Bronchial epithelial cell (primary cell): ENCODE data around the gene BAIAP3. TPM values are rescaled to one million over a fixed set of nuclear protein-coding genes. Genes with fewer than 3 reads are reported as not detected.

Experiments used
- DNase-seq: peaks from one replicate; pipeline ENCODE4 v3.0.0-alpha.2; 2010; ENCODE audit warnings: low read depth
- FAIRE-seq: peaks from 2 replicates; lab custom pipeline; 2011; peaks lifted over from hg19 to GRCh38; lab: Jason Lieb, UNC
- H3K27me3 ChIP-seq: 2 replicates; pipeline ENCODE4 v1.5.1; 2011; ENCODE audit warnings: low read length; ENCODE audit not compliant: control insufficient read depth, insufficient read depth
- H3K36me3 ChIP-seq: 2 replicates; pipeline ENCODE4 v1.5.1; 2011; ENCODE audit warnings: low read length; ENCODE audit not compliant: control insufficient read depth, insufficient read depth
- H3K4me3 ChIP-seq: 2 replicates; pipeline ENCODE4 v1.5.1; 2011; ENCODE audit warnings: mild to moderate bottlenecking, low read depth, low read length, control low read depth
- total RNA-seq: library from RNA; depleted of rRNA; stranded (reverse); fragments of >200 nt; gene quantifications from 2 replicates; pipeline ENCODE4 v1.2.1, GENCODE V29; 2014
- TF ChIP-seq, protein P1 (sequence below): IDR thresholded peaks from 2 replicates; pipeline ENCODE4 v1.5.1; 2011; ENCODE audit warnings: mild to moderate bottlenecking, moderate library complexity, low read length, control low read depth, inconsistent platforms; ENCODE audit not compliant: insufficient read depth, severe bottlenecking

Gene BAIAP3
- total RNA-seq, 1 donor from 2014 or later, result 0.26 TPM

GRCh38 chr16:1354815-1355540, 21.5 kb downstream of the BAIAP3 start:
- TF ChIP-seq, protein P1, sequence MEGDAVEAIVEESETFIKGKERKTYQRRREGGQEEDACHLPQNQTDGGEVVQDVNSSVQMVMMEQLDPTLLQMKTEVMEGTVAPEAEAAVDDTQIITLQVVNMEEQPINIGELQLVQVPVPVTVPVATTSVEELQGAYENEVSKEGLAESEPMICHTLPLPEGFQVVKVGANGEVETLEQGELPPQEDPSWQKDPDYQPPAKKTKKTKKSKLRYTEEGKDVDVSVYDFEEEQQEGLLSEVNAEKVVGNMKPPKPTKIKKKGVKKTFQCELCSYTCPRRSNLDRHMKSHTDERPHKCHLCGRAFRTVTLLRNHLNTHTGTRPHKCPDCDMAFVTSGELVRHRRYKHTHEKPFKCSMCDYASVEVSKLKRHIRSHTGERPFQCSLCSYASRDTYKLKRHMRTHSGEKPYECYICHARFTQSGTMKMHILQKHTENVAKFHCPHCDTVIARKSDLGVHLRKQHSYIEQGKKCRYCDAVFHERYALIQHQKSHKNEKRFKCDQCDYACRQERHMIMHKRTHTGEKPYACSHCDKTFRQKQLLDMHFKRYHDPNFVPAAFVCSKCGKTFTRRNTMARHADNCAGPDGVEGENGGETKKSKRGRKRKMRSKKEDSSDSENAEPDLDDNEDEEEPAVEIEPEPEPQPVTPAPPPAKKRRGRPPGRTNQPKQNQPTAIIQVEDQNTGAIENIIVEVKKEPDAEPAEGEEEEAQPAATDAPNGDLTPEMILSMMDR, result no peak
- FAIRE-seq (no peak), DNase-seq (no peak)
- no peaks in the 10 kb centered on the region for H3K27me3 ChIP-seq
- peaks cover 7% of the 10 kb centered on the region for H3K36me3 ChIP-seq
- no peak overlapping the region for H3K4me3 ChIP-seq

GRCh38 chr16:1355591-1355990, 22.1 kb downstream of the BAIAP3 start:
- no peaks in the 10 kb centered on the region for H3K27me3 ChIP-seq
- FAIRE-seq, result no peak
- H3K4me3 ChIP-seq, result no peak overlapping the region
- TF ChIP-seq, protein P1, result no peak
- H3K36me3 ChIP-seq, result peaks cover 3% of the 10 kb centered on the region
- DNase-seq, result no peak

DNA sequence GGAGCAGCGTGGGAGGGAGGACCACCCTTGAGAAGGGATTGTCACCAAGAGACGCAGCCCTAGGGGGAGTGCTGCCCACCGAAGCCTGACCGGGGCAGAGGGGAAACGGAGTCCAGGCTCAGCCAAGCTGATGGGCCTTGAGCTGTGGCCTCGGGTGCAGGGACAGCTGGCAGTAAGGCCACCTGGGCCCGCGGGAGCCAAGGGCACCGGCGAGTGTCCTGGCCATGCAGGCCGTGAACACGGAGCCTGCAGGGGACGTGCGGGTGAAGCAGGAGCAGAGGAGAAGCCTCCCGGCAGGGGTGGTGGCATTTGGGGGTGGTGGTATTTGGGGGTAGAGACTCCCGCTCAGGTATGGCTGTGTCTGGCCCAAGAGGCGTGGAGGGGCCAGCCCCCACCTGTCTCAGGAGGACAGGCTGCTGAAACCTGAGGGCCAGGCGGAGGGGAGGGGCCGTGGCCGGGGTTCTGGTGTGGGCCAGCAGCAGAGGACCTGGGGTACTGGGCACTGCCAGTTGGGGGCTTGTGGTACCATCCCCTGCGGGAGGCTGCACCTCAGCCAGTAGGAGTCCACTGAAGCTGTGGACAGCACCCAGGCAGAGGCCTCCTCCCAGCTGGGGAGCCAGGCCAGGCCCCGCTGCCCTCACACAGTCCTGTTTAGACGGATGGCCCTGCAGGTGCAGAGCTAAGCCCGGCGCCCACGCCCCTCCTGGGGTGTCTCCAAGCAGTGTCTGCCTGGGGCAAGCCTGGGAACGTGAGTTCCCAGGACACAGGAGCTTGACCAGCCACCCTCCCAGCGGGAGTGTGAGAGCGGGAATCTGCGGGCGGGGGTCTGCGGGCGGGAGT, 22.8 kb downstream of the BAIAP3 start:
- no peak for FAIRE-seq
- Histone ChIP-seq H3K4me3 (no peak overlapping the region), H3K36me3 (peaks cover 3% of the 10 kb centered on the region), H3K27me3 (no peaks in the 10 kb centered on the region)
- TF ChIP-seq, protein P1, result no peak
- DNase-seq, result no peak

DNA sequence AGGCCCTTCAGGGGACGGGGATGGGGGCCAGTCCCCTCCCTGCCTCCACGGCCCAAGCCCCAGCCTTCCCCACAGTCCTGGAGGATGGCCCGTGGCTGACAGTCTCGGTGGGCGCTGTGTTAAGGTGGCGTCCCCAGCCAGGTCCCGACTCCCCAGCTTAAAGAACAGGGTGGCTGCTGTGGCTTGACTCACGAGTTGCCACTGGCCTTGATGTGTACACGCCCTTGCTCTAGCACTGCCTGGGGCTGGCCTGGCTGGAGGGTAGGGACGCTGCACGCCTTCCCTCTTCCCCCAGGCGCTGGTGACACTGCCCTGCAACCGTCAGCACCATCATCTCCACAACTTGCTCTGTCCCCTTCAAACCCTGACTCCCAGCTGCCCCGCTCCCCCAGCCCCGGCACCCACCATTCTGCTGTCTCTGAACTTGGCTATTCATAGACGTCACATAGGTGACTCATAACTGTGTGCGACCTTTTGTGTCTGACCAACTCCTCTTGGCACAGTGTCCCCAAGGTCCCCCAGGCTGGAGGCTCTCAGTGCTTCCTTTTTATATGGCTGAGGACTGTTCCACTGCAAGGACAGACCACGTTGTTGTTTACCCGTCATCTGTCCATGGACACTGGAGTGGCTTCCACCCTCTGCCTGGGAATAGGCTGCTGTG, 24.6 kb downstream of the BAIAP3 start:
- no peak overlapping the region for H3K4me3 ChIP-seq
- peaks cover 9% of the 10 kb centered on the region for H3K36me3 ChIP-seq
- no peaks in the 10 kb centered on the region for H3K27me3 ChIP-seq
- TF ChIP-seq, protein P1, result no peak
- DNase-seq (no peak), FAIRE-seq (no peak)

GRCh38 chr16:1361685-1362360, 28.4 kb downstream of the BAIAP3 start:
- Histone ChIP-seq H3K27me3 (no peaks in the 10 kb centered on the region), H3K36me3 (peaks cover 14% of the 10 kb centered on the region), H3K4me3 (no peak overlapping the region)
- no peak for DNase-seq
- TF ChIP-seq, protein P1, result no peak
- no peak for FAIRE-seq
